OCI-M2 (cell line): ENCODE data around the gene ELOVL1.
A peak's percentile ranks its signal among the peaks of the same experiment; 100 is the strongest.

Experiments used
- DNase-seq: peaks from one replicate; lab custom pipeline; 2025; ENCODE audit not compliant: unreplicated experiment; lab: John Stamatoyannopoulos, UW

ELOVL1 gene

GRCh38 chr1:43331688-43332087, 36.1 kb downstream of the ELOVL1 start:
- DNase-seq = no peak

- peak; percentile 3 for DNase-seq
Measured at GRCh38 chr1:43329995-43330751, 37.6 kb downstream of the ELOVL1 start.

GRCh38 chr1:43327549-43328292, 40.1 kb downstream of the ELOVL1 start:
- no peak for DNase-seq

- DNase-seq = no peak
Measured at GRCh38 chr1:43325381-43325780, 42.4 kb downstream of the ELOVL1 start.

GRCh38 chr1:43324810-43325209, 43.0 kb downstream of the ELOVL1 start:
- DNase-seq = no peak

- DNase-seq = no peak
Measured at GRCh38 chr1:43322506-43322905, 45.3 kb downstream of the ELOVL1 start.

GRCh38 chr1:43321331-43321891, 46.4 kb downstream of the ELOVL1 start:
- no peak for DNase-seq

GRCh38 chr1:43319766-43320165, 48.0 kb downstream of the ELOVL1 start:
- DNase-seq = no peak

GRCh38 chr1:43319288-43319687, 48.5 kb downstream of the ELOVL1 start:
- no peak for DNase-seq

GRCh38 chr1:43318831-43319230, 49.0 kb downstream of the ELOVL1 start:
- DNase-seq = no peak

- no peak for DNase-seq
Measured at GRCh38 chr1:43317817-43318471, 49.9 kb downstream of the ELOVL1 start.

- no peak for DNase-seq
Measured at GRCh38 chr1:43316738-43317520, 50.9 kb downstream of the ELOVL1 start.

- no peak for DNase-seq
Measured at GRCh38 chr1:43315963-43316737, 51.7 kb downstream of the ELOVL1 start.

GRCh38 chr1:43315481-43315880, 52.3 kb downstream of the ELOVL1 start:
- no peak for DNase-seq

- DNase-seq = no peak
Measured at GRCh38 chr1:43314233-43314632, 53.6 kb downstream of the ELOVL1 start.

GRCh38 chr1:43313771-43314170, 54.0 kb downstream of the ELOVL1 start:
- DNase-seq = no peak
